ENCODE measurements around the gene PTN.
A peak's percentile ranks its signal among the peaks of the same experiment; 100 is the strongest.

PTN gene

DNA sequence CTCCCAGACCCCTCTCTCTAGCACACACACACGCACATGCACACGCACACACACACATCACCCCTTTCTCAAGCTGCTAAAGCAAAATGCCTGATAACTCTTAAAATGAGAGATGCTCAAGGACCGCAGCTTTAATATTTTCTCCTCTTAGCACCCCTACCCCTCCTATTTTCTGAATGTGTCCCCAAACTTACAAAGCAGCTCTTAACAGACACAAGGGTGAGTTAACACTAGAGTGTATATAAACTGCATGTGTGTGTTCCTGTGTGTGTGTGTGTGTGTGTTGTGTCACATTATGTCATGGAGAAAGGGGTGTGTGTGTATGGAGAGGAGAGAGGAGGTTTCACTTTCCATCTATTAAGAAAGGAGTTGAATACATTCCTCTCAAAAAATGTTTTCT, 1.3 kb downstream of the PTN start:
- no peak overlapping the region for H3K9ac ChIP-seq
- H3K4me3 ChIP-seq (ENCODE audit: low read depth, low read length) = peak overlapping the region; percentile 72
- H3K9me3 ChIP-seq (ENCODE audit: control insufficient read depth, low read length) = no peaks in the 10 kb centered on the region
- no peaks in the 10 kb centered on the region for H3K27me3 ChIP-seq (ENCODE audit: control insufficient read depth, insufficient read depth, low read length)
- TF ChIP-seq, protein P1, sequence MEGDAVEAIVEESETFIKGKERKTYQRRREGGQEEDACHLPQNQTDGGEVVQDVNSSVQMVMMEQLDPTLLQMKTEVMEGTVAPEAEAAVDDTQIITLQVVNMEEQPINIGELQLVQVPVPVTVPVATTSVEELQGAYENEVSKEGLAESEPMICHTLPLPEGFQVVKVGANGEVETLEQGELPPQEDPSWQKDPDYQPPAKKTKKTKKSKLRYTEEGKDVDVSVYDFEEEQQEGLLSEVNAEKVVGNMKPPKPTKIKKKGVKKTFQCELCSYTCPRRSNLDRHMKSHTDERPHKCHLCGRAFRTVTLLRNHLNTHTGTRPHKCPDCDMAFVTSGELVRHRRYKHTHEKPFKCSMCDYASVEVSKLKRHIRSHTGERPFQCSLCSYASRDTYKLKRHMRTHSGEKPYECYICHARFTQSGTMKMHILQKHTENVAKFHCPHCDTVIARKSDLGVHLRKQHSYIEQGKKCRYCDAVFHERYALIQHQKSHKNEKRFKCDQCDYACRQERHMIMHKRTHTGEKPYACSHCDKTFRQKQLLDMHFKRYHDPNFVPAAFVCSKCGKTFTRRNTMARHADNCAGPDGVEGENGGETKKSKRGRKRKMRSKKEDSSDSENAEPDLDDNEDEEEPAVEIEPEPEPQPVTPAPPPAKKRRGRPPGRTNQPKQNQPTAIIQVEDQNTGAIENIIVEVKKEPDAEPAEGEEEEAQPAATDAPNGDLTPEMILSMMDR (IDR thresholded peaks at IDR 0.05) = no peak
- peak overlapping the region; percentile 6 for H2AFZ ChIP-seq
- H3K4me1 ChIP-seq = peaks cover 40% of the 10 kb centered on the region
- H3K79me2 ChIP-seq = peaks cover 27% of the 10 kb centered on the region
- no peaks in the 10 kb centered on the region for H3K36me3 ChIP-seq (ENCODE audit: control insufficient read depth, insufficient read depth, low read length)
- peak overlapping the region; percentile 80 for H3K4me2 ChIP-seq (ENCODE audit: low read length)
- H3K27ac ChIP-seq = peak overlapping the region; percentile 96

DNA sequence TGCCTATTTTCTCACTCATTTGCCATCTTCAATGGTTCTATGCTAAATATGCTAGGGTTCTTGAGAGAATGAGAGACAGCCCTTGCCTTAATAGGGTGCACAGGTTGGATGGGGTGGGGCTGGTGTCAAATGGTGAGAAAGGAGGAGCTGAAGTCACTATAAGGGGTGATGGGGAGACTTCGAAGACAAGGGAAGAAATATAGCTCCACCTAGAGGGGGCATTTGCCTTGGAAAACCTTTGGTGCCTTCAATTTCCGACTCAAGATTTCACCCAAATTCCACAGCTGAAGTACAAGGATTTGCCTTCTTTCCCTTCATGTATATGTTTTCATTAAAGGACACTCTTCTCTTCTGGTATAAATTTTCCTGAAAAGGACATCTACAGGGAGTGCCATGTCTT, 5.6 kb downstream of the PTN start:
- Histone ChIP-seq H2AFZ (no peak overlapping the region), H3K4me3 (ENCODE audit: low read depth, low read length) (no peak overlapping the region), H3K4me1 (peaks cover 39% of the 10 kb centered on the region), H3K9me3 (ENCODE audit: control insufficient read depth, low read length) (no peaks in the 10 kb centered on the region), H3K27me3 (ENCODE audit: control insufficient read depth, insufficient read depth, low read length) (no peaks in the 10 kb centered on the region), H3K4me2 (ENCODE audit: low read length) (no peak overlapping the region), H3K9ac (no peak overlapping the region), H3K79me2 (peaks cover 57% of the 10 kb centered on the region), H3K36me3 (ENCODE audit: control insufficient read depth, insufficient read depth, low read length) (no peaks in the 10 kb centered on the region), H3K27ac (no peak overlapping the region)
- TF ChIP-seq, protein P1 (IDR thresholded peaks at IDR 0.05) = peak; percentile 51

DNA sequence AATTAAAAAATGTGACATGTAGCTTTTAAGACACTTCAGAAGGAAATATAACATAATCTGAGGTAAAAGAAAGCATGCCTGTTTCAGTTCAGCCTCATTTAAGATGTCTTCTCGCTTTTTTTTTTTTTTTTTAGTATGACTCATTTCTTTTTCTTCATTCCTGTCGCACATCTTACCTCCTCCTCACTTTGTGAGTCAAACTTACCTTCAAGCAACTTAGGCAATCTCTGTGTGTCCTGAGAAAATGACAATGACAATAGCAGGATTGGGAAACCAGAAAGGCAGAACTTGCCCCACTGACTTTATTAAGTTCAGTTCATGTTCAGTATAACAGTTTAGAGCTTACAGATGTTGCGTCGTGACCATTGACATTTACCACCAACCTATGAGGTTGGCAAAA, 7.7 kb downstream of the PTN start:
- H3K27ac ChIP-seq = peak overlapping the region; percentile 6
- peaks cover 52% of the 10 kb centered on the region for H3K4me1 ChIP-seq
- no peak overlapping the region for H3K4me3 ChIP-seq (ENCODE audit: low read depth, low read length)
- no peaks in the 10 kb centered on the region for H3K36me3 ChIP-seq (ENCODE audit: control insufficient read depth, insufficient read depth, low read length)
- no peaks in the 10 kb centered on the region for H3K9me3 ChIP-seq (ENCODE audit: control insufficient read depth, low read length)
- H3K79me2 ChIP-seq = peaks cover 76% of the 10 kb centered on the region
- no peak overlapping the region for H3K4me2 ChIP-seq (ENCODE audit: low read length)
- TF ChIP-seq, protein P1 (IDR thresholded peaks at IDR 0.05) = no peak
- H3K27me3 ChIP-seq (ENCODE audit: control insufficient read depth, insufficient read depth, low read length) = no peaks in the 10 kb centered on the region
- H3K9ac ChIP-seq = no peak overlapping the region
- no peak overlapping the region for H2AFZ ChIP-seq

DNA sequence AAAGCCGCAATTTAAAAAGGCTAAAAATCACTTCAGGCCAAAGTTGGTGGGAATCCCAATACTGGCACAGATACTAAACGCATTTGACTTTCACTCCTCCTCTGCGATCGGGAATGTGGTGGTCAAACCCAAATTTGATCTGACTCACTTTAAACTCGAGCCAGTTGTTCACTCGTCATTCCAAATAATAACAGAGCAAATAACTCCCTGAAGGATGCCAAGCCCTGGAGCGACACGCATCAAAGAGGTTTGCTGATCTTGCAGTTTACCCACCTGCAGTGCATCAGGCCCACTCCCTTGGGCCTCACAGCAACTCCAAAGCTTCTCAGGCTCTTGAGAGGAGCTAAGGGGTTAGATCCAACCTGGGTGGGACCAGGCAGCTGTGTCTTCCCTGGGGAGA, 12.2 kb downstream of the PTN start:
- Histone ChIP-seq H3K36me3 (ENCODE audit: control insufficient read depth, insufficient read depth, low read length) (no peaks in the 10 kb centered on the region), H3K4me3 (ENCODE audit: low read depth, low read length) (no peak overlapping the region), H2AFZ (no peak overlapping the region), H3K4me2 (ENCODE audit: low read length) (no peak overlapping the region), H3K4me1 (peaks cover 42% of the 10 kb centered on the region), H3K9ac (no peak overlapping the region), H3K79me2 (peaks cover 71% of the 10 kb centered on the region), H3K9me3 (ENCODE audit: control insufficient read depth, low read length) (no peaks in the 10 kb centered on the region), H3K27ac (peak overlapping the region; percentile 30), H3K27me3 (ENCODE audit: control insufficient read depth, insufficient read depth, low read length) (no peaks in the 10 kb centered on the region)
- TF ChIP-seq, protein P1 (IDR thresholded peaks at IDR 0.05) = no peak

DNA sequence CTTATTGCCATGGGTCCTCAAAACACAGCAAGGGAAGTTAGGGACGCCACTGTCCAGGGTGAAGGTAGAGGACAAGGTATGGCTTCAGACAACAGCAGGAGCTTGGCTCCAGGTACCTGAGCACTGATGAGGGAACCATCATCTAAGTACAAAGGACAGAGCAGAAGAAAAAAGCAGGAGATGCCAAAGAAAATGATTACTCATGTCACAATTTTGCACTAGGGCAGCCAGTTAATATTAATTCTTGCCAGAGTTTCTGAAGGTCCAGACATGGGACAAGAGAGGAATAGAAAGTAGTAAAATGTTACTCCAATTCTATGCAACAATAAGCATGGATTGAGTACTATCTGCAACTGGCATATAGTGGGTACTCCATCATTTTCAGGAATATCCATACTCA, 14.1 kb downstream of the PTN start:
- no peak overlapping the region for H3K4me3 ChIP-seq (ENCODE audit: low read depth, low read length)
- TF ChIP-seq, protein P1 (IDR thresholded peaks at IDR 0.05) = no peak
- peaks cover 50% of the 10 kb centered on the region for H3K4me1 ChIP-seq
- H3K9ac ChIP-seq = no peak overlapping the region
- H3K36me3 ChIP-seq (ENCODE audit: control insufficient read depth, insufficient read depth, low read length) = no peaks in the 10 kb centered on the region
- no peak overlapping the region for H3K27ac ChIP-seq
- H3K79me2 ChIP-seq = peaks cover 59% of the 10 kb centered on the region
- no peaks in the 10 kb centered on the region for H3K9me3 ChIP-seq (ENCODE audit: control insufficient read depth, low read length)
- no peak overlapping the region for H2AFZ ChIP-seq
- H3K27me3 ChIP-seq (ENCODE audit: control insufficient read depth, insufficient read depth, low read length) = no peaks in the 10 kb centered on the region
- H3K4me2 ChIP-seq (ENCODE audit: low read length) = no peak overlapping the region

All from parathyroid adenoma (tissue), 2 donors.